Left renal cortex interstitium (tissue), 4 donors: ENCODE data around the gene HLA-F. TPM values are rescaled to one million over a fixed set of nuclear protein-coding genes. Genes with fewer than 3 reads are reported as not detected.
A peak's percentile ranks its signal among the peaks of the same experiment; 100 is the strongest.

Experiments
- DNase-seq, 4 donors: peaks; one replicate each; pipeline ENCODE4 v3.0.0-alpha.2; 2013; ENCODE audit warnings: low read depth in 4 of 4, low spot score in 2 of 4, missing footprints in 1 of 4
- polyA plus RNA-seq, 4 donors: library from polyadenylated mRNA; unstranded; fragments of 120-200 nt; gene quantifications; one replicate each; pipeline ENCODE4 v1.2.1, GENCODE V29; 2013; ENCODE audit not compliant: insufficient read length in 4 of 4

HLA-F gene
- polyA plus RNA-seq, 4 donors: 2.6 to 5.7 (median 5.1) TPM

DNA sequence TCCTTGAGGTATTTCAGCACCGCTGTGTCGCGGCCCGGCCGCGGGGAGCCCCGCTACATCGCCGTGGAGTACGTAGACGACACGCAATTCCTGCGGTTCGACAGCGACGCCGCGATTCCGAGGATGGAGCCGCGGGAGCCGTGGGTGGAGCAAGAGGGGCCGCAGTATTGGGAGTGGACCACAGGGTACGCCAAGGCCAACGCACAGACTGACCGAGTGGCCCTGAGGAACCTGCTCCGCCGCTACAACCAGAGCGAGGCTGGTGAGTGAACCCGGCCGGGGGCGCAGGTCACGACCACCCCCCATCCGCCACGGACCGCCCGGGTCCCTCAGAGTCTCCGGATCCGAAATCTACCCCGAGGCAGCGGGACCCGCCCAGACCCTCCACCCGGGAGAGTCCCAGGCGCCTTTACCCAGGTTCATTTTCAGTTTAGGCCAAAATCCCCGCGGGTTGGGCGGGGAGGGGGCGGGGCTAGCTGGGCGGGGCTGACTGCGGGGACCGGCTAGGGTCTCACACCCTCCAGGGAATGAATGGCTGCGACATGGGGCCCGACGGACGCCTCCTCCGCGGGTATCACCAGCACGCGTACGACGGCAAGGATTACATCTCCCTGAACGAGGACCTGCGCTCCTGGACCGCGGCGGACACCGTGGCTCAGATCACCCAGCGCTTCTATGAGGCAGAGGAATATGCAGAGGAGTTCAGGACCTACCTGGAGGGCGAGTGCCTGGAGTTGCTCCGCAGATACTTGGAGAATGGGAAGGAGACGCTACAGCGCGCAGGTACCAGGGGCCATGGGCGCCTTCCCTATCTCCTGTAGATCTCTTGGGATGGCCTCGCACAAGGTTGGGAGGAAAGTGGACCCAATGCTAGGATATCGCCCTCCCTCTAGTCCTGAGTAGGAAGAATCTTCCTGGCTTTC, 693 bp downstream of the HLA-F start:
- no peak for DNase-seq

DNA sequence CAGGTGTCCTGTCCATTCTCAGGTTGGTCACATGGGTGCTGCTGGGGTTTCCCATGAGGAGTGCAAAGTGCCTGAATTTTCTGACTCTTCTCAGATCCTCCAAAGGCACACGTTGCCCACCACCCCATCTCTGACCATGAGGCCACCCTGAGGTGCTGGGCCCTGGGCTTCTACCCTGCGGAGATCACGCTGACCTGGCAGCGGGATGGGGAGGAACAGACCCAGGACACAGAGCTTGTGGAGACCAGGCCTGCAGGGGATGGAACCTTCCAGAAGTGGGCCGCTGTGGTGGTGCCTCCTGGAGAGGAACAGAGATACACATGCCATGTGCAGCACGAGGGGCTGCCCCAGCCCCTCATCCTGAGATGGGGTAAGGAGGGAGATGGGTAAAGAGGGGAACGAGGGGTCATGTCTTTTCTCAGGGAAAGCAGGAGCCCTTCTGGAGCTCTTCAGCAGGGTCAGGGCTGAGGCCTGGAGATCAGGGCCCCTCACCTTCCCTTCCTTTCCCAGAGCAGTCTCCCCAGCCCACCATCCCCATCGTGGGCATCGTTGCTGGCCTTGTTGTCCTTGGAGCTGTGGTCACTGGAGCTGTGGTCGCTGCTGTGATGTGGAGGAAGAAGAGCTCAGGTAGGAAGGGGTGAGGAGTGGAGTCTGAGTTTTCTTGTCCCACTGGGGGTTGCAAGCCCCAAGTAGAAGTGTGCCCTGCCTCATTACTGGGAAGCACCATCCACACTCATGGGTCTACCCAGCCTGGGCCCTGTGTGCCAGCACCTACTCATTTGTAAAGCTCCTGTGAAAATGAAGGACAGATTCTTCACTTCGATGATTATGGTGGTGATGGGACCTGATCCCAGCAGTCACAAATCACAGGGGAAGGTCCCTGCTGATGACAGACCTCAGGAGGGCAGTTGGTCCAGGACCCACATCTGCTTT, 2.0 kb downstream of the HLA-F start:
- DNase-seq: no peak

GRCh38 chr6:29726001-29726400, 2.8 kb downstream of the HLA-F start:
- no peak for DNase-seq

GRCh38 chr6:29726571-29727194, 3.4 kb downstream of the HLA-F start:
- DNase-seq: no peak

GRCh38 chr6:29727637-29728036, 4.4 kb downstream of the HLA-F start:
- no peak for DNase-seq

DNA sequence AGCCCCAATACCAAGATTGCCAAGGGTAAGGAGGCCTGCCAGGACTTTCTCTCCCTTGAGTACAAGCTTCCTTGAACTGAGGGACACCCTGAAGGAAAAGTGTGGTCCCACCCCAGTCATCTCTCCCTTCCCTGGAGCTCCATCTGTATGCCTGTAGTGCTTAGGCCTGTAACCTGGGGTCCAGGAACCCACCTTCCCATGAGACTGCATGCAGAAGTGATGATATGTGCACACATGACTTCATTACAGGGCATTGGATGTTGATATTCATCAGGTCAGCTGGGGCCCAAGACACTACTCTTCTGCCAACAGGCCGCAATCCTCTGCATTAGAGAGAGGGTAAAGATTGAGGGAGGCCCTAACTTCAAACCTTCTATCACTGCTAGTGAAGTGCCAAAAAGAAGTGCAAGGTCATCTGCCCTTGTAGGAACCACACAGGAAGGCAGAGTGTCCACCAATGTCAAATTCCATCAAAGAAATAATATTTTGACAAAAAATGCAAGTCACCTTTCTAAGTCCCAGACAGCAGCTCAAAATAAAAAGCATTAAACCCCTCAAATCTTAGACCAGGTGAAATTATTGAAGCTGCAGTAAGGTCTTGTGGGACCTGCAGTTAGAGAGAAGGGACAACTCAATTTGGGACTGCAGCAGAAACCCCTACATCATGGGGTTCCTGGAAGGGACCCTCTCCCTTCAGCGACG, 5.1 kb downstream of the HLA-F start:
- no peak for DNase-seq

DNA sequence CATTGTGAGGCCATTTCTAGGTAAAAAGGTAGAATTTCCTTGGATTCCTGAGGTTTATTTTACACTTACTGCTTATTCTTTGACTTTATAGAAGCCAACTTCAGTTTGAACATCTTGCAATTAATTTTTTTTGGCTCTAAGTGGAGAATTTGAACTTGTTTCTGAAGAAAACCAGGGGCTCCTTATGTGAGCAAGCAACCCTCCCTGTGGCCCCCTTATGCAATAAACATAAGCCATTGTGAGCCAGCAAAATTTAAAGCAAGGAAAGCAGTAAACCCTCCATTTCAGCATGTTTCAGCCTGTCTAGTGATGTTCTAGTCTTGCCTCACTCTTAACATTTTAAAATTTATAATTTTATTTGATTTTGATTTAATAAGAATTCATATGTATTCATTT, 5.6 kb downstream of the HLA-F start:
- DNase-seq: no peak

GRCh38 chr6:29729774-29730328, 6.6 kb downstream of the HLA-F start:
- DNase-seq: no peak

GRCh38 chr6:29730575-29731126, 7.4 kb downstream of the HLA-F start:
- no peak for DNase-seq

DNA sequence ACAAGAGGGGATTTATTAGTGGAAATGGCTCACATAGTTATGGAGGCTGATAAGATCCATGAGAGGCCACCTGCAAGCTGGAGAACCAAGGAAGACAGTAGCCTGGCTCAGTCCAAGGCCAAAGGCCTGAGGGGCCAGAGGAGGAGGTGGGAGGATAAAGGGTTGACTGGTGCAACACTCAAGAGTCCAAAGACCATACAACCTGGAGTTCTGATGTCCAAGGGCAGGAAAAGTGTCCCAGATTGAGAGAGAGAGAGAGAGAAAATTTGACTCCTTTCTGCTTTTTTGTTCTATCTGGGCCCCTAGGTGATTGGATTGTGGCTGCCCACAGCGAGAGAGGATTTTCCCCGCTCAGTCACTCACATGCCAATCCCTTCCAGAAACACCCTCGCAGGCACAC, 8.0 kb downstream of the HLA-F start:
- DNase-seq: no peak

DNA sequence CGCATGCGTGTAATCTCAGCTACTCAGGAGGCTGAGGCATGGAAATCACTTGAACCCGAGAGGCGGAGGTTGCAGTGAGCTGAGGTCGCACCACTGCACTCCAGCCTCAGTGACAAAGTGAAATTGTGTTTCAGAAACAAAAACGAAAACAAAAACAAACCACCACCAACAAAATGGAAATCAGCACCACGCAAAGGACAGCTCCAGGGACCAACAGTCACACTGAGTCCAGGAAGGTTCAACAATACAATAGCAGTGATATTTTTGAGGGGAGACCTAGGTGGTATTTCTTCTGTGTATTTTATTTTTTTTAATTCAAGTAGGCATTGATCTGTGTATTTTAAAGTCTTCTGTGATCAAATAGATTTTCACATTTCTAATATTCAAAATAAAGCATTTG, 9.8 kb downstream of the HLA-F start:
- no peak for DNase-seq

DNA sequence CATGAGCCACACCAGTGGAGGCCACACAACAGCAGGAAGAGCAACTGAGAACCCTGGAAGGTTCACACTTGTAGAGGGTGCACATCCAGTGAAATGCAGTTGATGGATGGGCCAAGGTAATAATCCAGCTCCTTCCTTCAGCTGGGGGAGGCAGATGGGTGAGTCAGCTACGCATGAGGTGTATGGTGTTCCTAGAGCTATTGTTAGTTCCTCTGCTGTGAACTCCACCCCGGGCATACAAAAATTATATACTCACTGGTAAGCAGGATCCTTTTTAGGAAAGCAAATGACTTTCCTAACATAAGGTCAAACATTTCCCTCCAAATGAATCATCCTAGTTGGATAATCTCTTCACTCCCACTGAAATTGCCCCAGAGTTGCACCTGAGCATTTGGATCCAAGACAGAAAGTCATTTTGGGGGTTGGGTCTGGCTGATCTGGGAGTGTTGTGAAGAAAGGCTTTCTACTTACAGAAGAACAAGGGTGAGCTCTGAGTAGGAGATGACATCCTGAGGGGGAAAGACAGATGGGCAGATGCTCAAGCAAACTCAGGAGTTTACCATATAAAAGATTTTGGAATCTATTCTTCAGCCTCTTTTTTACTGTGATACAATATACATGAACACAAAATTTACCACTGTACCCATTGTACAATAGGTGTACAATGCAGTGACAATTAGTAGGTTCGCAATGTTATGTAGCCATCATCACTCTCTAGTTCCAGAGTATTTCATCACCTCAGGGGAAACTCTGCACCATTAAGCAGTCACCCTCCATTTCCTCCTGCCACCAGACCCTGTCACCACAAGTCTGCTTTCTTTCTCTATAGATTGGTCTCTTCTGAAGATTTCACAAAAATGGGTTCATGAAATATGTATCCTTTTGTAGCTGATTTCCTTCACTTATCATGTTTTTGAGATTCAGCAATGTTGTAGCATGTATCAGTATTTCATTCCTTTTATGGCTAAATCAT, 11.1 kb downstream of the HLA-F start:
- DNase-seq: no peak

DNA sequence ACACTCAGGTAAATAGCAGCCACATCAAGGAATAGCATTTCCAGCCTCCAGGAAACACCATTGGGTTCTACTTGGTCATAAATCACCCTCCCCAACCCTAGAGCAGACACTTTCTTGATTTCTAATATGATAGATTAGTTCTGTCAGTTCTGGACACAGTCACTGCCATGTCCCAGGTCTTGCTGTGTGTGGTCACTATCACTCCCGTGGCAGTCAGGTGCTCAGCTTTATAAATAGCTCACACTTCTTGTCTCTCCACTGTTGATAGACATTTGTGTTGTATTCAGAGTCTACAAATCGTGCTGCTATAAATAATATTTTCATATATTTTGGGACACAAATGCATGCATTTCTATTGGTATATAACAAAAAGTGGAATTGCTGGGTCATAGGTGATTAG, 13.3 kb downstream of the HLA-F start:
- DNase-seq: no peak

- peak in 1 of 4 donors; percentile 11 for DNase-seq
Measured at GRCh38 chr6:29737707-29738630, 14.7 kb downstream of the HLA-F start.

DNA sequence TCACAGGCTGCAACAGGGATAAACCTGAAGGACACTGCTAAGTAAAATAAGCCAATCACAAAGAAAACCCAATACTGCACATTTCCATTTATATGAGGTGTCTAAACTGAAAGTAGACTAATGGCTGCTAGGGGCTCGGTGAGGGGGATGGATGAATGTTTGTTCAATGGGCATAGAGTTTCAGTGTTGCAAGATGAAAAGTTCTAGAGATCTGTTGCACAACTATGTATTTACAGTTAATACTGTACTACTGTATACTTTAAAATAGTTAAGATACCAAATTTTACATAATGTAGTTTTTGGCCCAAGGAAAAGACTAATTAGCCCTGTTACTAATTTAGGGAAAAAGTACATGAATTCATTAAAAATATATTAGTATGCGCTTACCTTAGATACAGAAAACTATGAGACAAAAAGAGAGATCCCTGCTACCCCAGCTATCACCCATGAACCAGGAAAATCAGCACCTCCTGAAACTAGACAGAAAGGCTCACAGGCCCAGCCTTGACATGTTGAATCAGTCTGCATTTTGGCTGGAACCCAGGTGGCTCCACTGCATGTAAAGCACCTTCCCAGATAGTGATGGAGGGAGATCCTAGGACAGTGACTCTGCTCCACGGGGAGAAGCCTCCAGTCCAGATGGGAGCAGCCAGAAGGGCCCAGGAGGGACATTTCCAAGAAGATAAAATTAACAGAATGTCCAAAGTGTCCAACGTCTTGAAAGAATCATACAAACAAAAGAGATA, 16.1 kb downstream of the HLA-F start:
- no peak for DNase-seq

DNA sequence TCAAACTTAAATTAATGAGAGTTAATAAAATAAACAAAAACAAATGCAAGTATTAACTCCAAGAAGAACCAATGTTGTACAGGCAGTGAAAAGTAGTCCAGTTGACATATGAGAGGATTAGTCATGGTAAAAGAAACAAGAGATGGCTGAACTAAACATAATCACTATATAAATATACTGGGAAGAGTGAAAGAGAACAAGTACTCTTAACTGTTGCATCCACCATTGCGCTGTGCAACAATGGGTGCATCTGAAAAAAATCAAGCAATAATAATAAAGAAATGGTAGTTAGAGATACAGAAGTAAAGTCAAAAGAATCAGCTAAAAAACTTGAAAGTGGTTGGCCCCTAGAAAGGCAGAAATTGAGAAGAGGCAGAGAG, 16.6 kb downstream of the HLA-F start:
- no peak for DNase-seq

- no peak for DNase-seq
Measured at GRCh38 chr6:29741592-29741991, 18.4 kb downstream of the HLA-F start.
